Panc1 (cell line): ENCODE results near the gene CARMIL1. TPM values are rescaled to one million over a fixed set of nuclear protein-coding genes. Genes with fewer than 3 reads are reported as not detected.

Source experiments
- ATAC-seq: fragments of 200-7000 bp; cut with Tn5 transposase; 2 replicates; pipeline ENCODE4 v1.9.1; 2020; ENCODE audit warnings: mild to moderate bottlenecking, moderate library complexity
- BruUV-seq: library from RNA; stranded (reverse); fragments of 400-500 nt; replicated peaks from 2 replicates; lab custom pipeline; 2021; lab: Mats Ljungman, UMichigan
- CTCF ChIA-PET: fragments of 300-600 bp; sonication (Branson Sonifier 250); formaldehyde crosslinking; loops from one replicate; lab custom pipeline; 2022; ENCODE audit warnings: antibody characterized with exemption; lab: Charles Lee
- POLR2A ChIA-PET: fragments of 300-600 bp; sonication (Branson Sonifier 250); formaldehyde crosslinking; loops from one replicate; lab custom pipeline; 2022; ENCODE audit warnings: antibody characterized with exemption; lab: Charles Lee
- DNase-seq: peaks from one replicate; pipeline ENCODE4 v3.0.0-alpha.2; 2010; ENCODE audit warnings: low read depth, low spot score
- H3K27ac ChIP-seq: 2 replicates; pipeline ENCODE4 v1.5.1; 2011; ENCODE audit warnings: mild to moderate bottlenecking, low read length, inconsistent platforms
- H3K27me3 ChIP-seq: fragments of 200-500 bp; sonication (Bioruptor generic); 2 replicates; pipeline ENCODE4 v1.6.0; 2014; ENCODE audit warnings: low read length, inconsistent platforms; ENCODE audit not compliant: control insufficient read depth, insufficient read depth
- H3K36me3 ChIP-seq: fragments of 200-500 bp; sonication (Bioruptor generic); 2 replicates; pipeline ENCODE4 v1.5.1; 2014; ENCODE audit warnings: inconsistent platforms, mild to moderate bottlenecking, low read length, moderate library complexity; ENCODE audit not compliant: control insufficient read depth, insufficient read depth
- H3K4me1 ChIP-seq: 2 replicates; pipeline ENCODE4 v1.5.1; 2011; ENCODE audit warnings: inconsistent platforms, mild to moderate bottlenecking, low read length, moderate library complexity; ENCODE audit not compliant: control insufficient read depth, insufficient read depth
- H3K4me3 ChIP-seq, 2 experiments: 2 replicates each; pipeline ENCODE4 v1.5.1; 2011 to 2012; ENCODE audit warnings: low read depth in 2 of 2, low read length in 2 of 2, mild to moderate bottlenecking in 2 of 2, inconsistent platforms in 1 of 2, moderate library complexity in 1 of 2
- H3K9me3 ChIP-seq: fragments of 200-500 bp; sonication (Bioruptor generic); 2 replicates; pipeline ENCODE4 v1.5.1; 2014; ENCODE audit warnings: low read depth, mild to moderate bottlenecking, inconsistent platforms, low read length, moderate library complexity; ENCODE audit not compliant: control insufficient read depth, insufficient read depth
- CTCF ChIP-seq: fragments of 450-650 bp; IDR thresholded peaks from 2 replicates; pipeline ENCODE4 v1.5.1; 2017; ENCODE audit warnings: mild to moderate bottlenecking
- POLR2AphosphoS5 ChIP-seq: IDR thresholded peaks from 2 replicates; pipeline ENCODE4 v1.6.1; 2012; ENCODE audit warnings: mild to moderate bottlenecking, low read depth, low read length, moderate library complexity
- SIN3A ChIP-seq: IDR thresholded peaks from 2 replicates; pipeline ENCODE4 v1.6.1; 2012; ENCODE audit warnings: low read depth, mild to moderate bottlenecking, low read length, moderate library complexity, borderline replicate concordance; ENCODE audit not compliant: insufficient read depth
- TCF7L2 ChIP-seq: IDR thresholded peaks from 2 replicates; pipeline ENCODE4 v1.6.1; 2011; ENCODE audit warnings: mild to moderate bottlenecking, low read depth, low read length, inconsistent platforms
- in situ Hi-C: cut with HindIII; loops from 2 replicates; pipeline ENCODE4 v1.10.0; 2016; ENCODE audit warnings: low sequenced_read_pairs, low pct_unique_long_range_greater_than_20kb
- intact Hi-C: fragments of 100-400 bp; cut with micrococcal nuclease; formaldehyde crosslinking; loops from one replicate; pipeline ENCODE4 v1.10.0; 2022; ENCODE audit not compliant: unreplicated experiment
- total RNA-seq: library from RNA; stranded (reverse); gene quantifications from one replicate; pipeline ENCODE4 v1.2.1, GENCODE V29; 2021; ENCODE audit not compliant: unreplicated experiment
- TF ChIP-seq, protein P1 (sequence below), 2 experiments: IDR thresholded peaks; 2 replicates each; pipeline ENCODE4 v1.6.1; 2011 to 2012; ENCODE audit warnings: low read depth in 2 of 2, control low read depth in 1 of 2, low read length in 1 of 2, mild to moderate bottlenecking in 1 of 2, moderate library complexity in 1 of 2; ENCODE audit not compliant: insufficient read depth in 1 of 2

The CARMIL1 gene
- total RNA-seq, 1 experiment from 2014 or later, result 4.0 TPM

GRCh38 chr6:25623879-25624278 lies 344.7 kb downstream of the CARMIL1 start:
- Histone ChIP-seq H3K9me3 (no peaks in the 10 kb centered on the region), H3K4me3 (no peak overlapping the region), H3K27me3 (no peaks in the 10 kb centered on the region), H3K27ac (no peak overlapping the region), H3K4me1 (no peaks in the 10 kb centered on the region), H3K36me3 (no peaks in the 10 kb centered on the region)
- ATAC-seq (no peak), DNase-seq (no peak)
- TF ChIP-seq TCF7L2 (no peak), SIN3A (no peak), CTCF (no peak), POLR2AphosphoS5 (no peak)
- TF ChIP-seq, protein P1, sequence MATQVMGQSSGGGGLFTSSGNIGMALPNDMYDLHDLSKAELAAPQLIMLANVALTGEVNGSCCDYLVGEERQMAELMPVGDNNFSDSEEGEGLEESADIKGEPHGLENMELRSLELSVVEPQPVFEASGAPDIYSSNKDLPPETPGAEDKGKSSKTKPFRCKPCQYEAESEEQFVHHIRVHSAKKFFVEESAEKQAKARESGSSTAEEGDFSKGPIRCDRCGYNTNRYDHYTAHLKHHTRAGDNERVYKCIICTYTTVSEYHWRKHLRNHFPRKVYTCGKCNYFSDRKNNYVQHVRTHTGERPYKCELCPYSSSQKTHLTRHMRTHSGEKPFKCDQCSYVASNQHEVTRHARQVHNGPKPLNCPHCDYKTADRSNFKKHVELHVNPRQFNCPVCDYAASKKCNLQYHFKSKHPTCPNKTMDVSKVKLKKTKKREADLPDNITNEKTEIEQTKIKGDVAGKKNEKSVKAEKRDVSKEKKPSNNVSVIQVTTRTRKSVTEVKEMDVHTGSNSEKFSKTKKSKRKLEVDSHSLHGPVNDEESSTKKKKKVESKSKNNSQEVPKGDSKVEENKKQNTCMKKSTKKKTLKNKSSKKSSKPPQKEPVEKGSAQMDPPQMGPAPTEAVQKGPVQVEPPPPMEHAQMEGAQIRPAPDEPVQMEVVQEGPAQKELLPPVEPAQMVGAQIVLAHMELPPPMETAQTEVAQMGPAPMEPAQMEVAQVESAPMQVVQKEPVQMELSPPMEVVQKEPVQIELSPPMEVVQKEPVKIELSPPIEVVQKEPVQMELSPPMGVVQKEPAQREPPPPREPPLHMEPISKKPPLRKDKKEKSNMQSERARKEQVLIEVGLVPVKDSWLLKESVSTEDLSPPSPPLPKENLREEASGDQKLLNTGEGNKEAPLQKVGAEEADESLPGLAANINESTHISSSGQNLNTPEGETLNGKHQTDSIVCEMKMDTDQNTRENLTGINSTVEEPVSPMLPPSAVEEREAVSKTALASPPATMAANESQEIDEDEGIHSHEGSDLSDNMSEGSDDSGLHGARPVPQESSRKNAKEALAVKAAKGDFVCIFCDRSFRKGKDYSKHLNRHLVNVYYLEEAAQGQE (IDR thresholded peaks at IDR 0.05; ENCODE audit: insufficient read depth in 1 of 2, low read depth in 2 of 2, low read length in 1 of 2), result no peak
- intact Hi-C loops, result no loop called here
- BruUV-seq, result no TSS peak
- ChIA-PET CTCF (no interaction called here), POLR2A (no interaction called here)
- in situ Hi-C loops, result no loop called here

DNA sequence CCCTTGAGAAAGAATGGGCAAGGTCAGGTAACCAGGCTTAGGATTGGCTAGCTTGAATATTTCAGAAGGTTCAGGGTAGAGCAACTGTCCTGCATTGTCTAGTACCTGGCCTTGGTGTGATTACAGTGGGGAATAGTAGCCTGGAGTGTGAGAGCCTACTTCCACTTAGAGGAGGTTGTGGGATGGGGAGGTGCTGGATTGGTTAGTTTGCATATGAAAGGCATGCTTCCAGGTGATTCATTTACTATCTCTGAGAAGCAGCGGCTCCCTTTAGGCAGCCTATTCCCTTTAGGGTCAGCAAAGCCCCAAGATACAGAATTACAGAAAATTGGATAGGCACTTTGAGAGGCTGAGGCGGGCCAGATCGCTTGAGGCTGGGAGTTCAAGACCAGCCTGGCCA lies 347.8 kb downstream of the CARMIL1 start:
- H3K4me1 ChIP-seq, result no peaks in the 10 kb centered on the region
- BruUV-seq, result no TSS peak
- H3K27me3 ChIP-seq, result no peaks in the 10 kb centered on the region
- ATAC-seq (no peak), DNase-seq (no peak)
- in situ Hi-C loops, result no loop called here
- TF ChIP-seq POLR2AphosphoS5, result no peak
- TF ChIP-seq SIN3A, result no peak
- no peak for TF ChIP-seq CTCF
- TF ChIP-seq TCF7L2, result no peak
- TF ChIP-seq, protein P1 (IDR thresholded peaks at IDR 0.05; ENCODE audit: insufficient read depth in 1 of 2, low read depth in 2 of 2, low read length in 1 of 2), result no peak
- no peak overlapping the region for H3K4me3 ChIP-seq
- CTCF ChIA-PET, result no interaction called here
- POLR2A ChIA-PET, result no interaction called here
- no peaks in the 10 kb centered on the region for H3K36me3 ChIP-seq
- no peak overlapping the region for H3K27ac ChIP-seq
- intact Hi-C loops, result no loop called here
- no peaks in the 10 kb centered on the region for H3K9me3 ChIP-seq
